GM18870 (cell line): Measurements from ENCODE around the gene CDK3.

Experiments
- ATAC-seq: cut with Tn5 transposase; IDR thresholded peaks from one replicate; pipeline ENCODE4 v1.9.1; 2021; ENCODE audit warnings: moderate library complexity; ENCODE audit not compliant: unreplicated experiment

CDK3 gene

DNA sequence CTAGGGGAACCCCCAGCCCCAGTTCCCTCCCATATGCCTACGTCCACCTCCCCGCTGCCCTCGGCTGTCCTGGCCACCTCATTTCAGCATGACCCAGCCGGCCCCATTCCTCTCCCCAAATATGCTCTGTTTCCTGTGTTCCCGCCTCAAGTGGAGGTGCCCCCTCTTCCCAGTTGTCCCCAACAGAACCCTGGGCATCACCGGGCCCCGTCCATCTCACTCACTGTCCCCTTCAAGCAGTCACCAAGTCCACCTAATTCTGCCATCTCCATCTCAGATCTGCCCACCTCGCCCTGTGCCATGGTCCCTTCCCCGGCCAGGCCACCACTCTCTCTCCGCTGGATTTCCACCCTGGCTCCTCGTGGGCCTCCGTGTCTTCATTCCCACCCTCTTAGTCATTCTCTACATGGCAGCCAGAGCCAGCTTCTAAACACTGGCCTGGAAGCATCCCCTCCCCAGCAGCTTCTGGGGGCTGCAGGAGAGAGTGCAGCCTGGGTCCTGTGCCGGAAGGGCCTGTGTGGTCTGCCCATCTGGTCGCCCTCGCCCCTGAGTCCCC, 12.8 kb downstream of the CDK3 start:
- ATAC-seq = no peak

DNA sequence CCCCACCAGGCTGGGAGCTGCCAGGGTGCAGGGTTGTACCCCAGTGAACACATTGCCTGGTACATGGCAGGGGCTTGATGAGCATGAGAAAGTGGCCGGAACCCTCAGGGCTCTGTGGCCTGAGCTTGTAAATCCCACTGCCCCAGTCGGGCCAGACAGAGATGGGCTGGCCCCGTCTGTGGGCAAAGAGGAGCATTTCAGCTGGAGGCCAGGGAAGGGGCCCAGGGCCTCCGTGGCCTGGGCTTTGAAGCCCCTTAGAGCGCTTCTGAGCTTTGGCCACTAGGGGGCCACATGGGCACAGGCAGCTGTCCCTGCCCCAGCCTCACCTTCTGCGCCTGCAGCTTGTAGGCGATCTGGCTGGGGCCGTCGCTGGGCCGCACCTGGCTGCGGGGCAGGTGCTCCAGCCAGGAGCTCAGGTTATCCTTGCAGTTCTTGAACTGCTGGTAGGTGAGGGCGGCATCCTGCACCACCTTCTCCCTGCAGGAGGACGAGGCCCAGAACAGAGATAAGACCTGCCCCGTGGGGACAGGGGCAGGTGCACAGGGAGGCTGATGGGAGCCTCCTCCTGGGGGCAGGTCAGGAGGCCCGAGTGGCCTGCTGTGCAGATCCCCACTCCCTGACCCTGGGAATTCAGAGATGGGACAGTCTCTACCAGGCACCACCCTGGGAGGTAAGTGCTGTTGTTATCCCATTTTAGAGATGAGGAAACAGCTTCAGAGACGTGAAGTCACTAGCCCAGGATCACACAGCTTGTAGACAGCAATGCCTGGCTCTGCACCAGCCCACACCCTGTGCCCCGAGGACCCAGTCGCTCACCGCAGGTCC, 13.7 kb downstream of the CDK3 start:
- ATAC-seq = no peak

DNA sequence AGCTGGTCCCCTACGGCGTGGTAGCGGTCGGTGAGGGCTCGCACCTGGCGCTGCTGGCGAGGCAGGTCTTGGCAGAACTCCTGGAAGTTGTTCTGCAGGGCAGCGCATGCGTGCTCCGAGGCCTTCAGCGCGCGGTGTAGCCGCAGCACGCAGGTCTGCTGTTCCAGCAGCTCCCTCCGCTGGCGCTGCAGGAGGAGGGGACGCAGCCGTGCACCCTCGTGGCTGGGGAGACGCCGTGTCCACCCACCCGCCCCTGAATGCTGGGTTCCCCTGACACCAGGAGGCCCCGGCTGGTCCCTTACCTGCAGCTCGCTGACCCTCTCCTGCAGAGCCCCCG, 14.2 kb downstream of the CDK3 start:
- no peak for ATAC-seq

DNA sequence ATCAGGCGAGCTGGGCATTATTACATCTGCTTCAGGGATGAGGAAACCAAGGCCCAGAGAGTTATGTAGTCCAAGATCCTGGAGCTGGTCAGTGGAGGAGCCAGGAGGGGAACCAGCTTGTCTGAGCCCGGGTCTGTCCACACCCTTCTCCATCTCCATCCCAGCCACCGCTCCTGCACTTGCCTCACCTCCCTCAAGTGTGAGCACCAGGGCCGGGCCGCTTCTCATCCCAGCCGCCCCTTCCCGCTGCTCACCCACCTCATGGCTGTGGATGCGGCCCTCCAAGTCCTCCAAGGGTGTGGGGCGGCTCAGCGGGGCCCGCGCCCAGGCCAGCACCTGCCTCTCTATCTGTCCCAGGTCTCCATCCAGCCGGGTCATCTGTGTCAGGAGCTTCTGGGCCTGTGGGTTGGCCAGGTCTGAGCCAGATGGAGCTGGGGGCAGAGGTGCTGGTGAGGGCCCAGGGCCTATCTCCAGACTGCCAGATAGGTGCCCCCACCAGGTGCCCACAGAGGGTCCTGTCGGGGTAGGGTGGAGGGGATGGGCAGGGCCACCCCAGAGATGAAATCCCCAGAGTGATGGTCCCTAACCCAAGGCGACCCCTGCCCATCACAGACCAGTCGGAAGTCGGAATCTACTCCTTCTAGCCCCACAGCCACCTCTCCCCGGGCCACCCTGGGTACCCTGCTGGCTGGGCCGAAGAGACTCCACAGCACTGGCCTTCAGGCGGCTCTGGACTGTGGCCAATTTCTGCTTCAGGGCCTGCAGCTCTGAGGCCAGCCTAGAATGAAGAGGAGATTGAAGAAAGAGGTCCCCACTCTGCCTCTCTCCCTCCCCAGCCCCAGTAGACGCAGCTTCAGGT, 17.1 kb downstream of the CDK3 start:
- ATAC-seq = no peak

DNA sequence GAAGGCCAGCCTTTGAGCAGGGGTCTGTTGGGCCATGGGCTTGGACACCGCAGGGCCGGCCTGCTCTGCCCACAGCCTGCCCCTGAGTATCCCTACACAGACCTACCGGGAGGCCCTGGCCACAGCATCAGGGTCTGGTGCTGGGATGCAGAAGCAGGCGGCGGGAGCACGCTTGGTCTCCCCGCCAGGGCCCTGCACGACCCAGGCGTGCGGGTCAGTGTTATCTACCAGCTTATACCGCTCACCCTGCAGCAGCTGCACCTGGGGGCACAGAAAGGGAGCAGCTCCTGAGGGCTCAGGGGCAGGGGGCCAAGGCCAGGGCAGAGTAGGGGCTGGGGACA, 17.7 kb downstream of the CDK3 start:
- no peak for ATAC-seq

DNA sequence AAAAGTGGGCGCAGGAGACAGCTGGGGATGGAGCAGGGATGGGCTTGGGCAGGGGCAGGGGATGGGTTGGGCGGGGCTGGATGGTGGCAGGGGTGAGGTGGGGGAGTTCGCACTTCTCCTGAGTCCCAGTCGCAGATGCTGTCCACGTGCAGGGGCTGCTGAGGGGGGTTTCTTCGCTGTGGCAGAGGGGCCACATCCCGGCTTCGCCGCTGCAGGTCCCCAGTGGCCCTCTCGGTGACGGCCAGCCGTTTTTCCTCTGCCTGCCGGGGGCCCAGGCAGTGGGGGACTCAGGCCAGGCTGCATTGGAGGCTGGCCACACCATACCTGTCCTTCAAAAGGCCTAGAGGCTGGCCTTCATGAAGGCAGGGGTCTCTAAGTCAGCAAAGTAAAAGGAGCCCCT, 18.1 kb downstream of the CDK3 start:
- ATAC-seq = no peak

DNA sequence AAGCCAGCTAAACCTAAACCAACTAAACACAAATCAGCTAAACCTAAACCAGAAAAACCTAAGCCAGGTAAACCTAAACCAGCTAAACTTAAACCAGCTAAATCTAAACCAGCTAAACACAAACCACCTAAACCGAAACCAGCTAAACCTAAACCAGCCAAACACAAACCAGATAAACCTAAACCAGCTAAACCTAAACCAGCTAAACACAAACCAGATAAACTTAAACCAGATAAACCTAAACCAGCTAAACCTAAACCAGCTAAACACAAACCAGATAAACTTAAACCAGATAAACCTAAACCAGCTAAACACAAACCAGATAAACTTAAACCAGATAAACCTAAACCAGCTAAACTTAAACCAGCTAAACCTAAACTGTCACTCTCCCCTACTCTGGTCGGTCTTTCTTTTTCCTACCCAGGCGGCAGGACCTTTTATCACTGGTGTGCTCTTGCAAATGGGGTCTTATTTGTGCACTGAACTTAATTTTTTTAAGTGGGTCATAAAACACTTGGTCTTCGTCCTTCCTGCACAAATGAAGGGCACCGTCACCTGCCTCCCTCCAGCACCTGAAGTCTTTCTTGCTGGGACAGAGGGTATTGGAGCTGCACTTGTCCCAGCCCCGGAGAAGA, 19.3 kb downstream of the CDK3 start:
- no peak for ATAC-seq

DNA sequence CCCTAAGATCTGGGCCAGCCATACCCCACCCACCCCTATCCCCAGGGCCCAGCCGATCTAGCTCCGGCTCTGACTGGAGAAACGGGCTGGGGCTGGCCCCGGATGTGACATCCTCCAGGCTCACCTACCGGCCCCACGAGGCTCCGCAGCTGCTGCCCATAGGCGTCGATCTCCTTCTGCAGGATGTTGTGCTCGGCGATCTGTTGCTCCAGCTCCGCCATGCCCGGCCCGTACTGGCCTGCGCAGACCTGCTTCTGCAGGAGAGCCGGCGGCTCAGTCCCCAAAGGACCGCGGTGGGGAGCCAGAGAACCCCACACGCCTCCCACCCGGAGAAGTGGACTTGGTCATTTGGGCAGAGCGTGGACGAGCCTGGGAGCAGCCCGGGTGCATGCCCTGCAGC, 21.6 kb downstream of the CDK3 start:
- no peak for ATAC-seq

DNA sequence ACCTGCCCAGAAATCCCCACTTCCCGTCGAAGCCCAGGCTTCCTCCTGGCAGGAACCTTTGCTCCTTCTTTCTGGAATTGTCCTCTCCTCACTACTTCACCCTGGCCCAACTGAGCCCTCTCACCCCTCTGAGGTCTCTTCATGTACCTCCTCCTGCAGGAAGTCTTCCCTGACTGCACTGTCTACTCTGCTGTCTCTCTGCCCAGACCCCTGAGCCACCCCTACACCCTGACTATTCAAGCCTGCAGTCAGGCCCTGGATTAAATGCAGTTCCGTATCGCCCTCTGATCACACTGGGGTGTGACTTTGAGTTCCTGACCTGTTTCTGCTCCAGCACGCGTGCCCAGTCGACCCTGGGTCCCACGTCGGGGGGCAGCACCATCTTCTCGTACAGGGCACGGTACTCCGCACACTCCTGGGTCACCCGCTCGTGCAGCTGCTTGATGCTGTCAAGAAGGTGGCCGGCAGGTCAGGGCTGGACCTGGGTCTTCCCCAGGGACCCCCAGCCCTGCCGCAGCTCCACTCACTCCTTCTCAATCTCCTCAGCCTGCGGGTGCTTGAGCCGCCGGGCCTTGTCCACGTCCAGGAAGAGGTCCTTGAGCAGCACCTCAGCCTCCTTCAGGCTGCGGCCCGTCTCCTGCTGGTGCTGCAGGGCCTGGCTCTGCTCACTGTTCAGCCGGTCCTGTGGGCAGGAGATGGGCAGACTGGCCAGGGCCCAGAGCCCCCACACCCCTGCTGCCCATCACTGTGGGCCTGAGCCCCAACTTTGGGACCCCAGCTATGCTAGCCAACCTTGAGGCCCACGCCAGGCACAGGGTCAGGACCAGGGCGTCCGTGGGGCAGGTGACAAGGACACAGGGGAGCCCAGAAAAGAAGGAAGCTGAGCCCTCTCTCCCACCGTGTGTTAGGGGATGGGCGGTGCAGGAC, 22.6 kb downstream of the CDK3 start:
- no peak for ATAC-seq

DNA sequence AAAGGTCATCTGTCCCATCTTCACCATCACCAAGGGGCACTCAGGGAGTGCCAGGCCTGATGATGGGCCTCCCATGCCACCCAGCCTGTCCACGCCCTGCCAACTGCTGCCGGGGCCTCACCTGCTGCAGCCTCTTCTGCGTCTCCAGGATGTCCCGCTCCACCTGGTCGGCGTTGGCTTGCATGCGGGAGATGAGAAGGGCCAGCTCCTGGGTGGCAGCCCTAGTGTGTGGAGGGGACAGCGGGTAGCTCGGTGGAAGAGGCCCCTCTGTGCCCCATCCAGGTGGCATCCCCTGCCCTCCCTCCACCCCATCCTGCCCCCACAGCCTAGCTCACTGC, 23.2 kb downstream of the CDK3 start:
- ATAC-seq = no peak

DNA sequence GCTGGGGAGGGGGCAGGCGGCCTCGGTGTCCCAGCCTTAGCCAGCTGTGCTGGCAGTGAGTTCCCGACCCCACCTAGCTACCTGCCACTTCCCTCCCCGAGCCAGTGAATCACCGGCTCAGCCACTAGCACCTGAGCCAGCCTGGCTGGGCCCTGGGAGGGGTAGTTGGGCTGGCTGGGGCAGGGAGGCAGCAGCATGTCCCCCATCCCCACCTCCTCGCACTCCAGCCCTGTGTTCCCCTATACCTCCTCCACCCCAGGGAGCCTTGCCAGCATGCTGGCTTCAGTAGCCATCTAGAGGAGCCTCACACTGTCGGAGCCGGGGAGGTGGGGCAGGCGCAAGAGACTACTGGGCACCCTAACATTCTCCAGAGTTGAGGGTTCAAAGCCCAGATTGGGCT, 23.7 kb downstream of the CDK3 start:
- no peak for ATAC-seq

DNA sequence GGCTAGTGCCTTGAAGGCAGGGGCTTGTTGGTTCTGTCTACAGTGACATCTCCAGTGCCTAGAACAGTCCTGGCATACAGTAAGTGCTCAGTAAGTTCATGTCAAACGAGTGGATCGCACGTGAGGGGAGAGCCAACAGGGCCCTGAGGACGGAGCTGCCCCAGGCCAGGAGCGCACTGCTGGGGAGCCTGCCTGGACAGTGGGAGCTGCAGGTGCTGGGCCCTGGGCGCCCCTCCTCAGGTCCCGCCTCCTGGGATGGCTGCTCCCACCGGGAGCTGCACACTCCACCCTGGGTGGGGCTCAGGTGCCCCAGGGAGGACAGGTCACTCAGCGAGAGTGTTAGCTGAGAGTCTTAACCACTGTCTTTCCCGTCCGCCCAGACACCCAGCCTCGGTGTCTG, 24.6 kb downstream of the CDK3 start:
- no peak for ATAC-seq

DNA sequence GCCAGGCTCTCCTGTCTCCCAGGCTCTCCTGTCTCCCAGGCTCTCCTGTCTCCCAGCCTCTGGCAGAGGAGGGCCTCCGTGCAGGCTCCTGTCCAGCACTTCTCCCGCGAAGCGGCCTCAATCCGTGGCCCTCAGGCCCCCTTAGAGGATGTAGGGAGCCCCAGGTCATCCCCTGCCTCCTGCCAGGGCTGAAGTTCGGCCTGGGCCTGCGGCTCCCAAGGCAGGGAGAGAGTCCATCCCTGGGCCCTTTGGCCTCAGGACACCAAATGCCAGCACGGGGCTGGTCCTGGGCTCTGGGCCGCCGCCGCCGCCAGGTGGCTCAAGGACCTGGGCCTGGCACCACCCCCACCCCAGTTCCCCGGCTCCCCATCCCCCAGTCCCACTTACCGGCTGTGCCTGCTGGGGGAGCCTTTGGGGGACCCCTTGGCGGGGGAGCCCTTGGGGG, 26.1 kb downstream of the CDK3 start:
- no peak for ATAC-seq

DNA sequence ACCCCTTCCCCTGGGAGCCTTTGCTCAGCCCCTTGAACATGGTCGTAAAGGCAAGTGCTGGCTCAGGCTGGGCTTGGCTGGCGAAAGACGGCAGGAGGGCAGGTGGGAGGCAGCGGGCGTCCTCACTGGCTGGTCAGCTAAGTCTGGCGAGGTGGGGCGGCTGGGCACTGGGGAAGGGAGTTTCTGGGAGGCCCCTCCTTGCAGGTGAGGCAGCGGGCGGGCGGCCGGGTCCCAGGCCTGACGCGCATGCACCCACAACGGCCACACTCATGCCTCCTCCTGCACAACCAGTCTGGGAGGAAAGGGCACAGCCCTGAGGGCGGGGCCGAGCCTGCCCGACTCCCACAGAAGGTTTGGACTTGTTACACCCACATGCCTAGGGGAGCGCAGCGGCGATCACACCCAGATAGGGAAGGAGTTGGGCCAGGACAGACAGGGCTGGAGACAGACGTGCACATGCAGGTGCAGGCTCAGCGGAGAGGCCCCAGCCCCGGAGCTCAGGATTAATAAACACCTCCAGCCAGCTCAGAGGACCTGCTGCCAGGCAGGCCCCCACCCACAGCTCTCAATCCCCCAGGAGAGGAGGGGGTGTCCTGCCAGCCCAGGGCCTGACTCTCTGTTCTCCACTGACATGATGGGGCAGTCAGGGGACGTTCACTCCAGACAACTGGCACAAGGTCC, 26.6 kb downstream of the CDK3 start, which contains the start of gene EVPL:
Gene EVPL (minus strand): TSS at position 148 of the 681 bp plus-strand sequence. CDS start 108 bp downstream, at position 40.
- ATAC-seq = no peak

DNA sequence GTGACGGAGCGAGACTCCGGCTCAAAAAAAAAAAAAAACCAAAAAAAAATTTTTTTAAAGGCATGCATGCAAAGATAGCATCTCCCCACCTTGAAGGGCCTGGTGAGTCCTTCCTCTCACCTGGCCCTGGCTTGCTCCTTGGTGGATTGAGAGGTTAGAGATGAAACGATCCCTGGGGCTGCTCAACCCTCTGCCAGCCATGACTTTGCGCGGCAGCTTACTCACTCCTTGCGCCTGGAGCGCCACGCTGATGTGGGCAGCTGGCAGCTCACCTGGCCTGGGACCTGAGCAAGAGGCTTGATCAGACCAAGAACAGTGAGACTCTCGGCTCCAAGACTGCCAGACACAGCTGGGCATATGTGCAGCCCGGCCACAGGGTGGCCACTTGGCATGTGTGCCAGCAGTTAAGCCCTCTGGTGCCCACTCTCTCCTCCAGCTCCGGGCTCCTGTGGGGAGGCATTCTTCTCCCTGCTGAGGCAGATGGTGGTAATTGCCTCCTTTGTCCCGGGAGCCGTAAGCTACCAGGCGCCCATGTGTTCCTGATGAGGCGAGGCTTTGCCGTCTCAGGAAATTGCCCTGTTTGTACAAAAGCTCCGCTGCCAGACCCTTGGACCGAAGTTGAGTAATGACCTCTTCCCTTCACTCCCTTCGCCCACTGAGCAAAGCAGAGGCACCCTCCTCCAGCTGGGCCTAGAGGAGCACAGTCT, 31.6 kb downstream of the CDK3 start:
- ATAC-seq = no peak

DNA sequence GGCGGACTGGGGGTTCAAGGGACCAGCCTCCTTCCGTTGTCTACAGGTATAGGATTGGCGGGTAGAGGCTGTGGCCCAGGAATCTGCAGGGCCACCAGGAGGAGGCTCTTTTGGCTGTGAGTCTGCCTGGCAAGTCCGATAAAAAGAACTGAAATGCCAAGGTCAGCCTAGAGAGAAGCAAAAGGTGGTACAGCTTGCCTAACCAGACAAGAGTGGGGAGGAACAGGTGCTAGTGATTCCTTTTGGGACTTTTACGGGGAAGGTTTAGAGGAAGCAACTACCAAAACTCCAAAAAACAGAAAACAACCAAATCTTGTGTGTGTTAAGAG, 32.1 kb downstream of the CDK3 start:
- no peak for ATAC-seq

DNA sequence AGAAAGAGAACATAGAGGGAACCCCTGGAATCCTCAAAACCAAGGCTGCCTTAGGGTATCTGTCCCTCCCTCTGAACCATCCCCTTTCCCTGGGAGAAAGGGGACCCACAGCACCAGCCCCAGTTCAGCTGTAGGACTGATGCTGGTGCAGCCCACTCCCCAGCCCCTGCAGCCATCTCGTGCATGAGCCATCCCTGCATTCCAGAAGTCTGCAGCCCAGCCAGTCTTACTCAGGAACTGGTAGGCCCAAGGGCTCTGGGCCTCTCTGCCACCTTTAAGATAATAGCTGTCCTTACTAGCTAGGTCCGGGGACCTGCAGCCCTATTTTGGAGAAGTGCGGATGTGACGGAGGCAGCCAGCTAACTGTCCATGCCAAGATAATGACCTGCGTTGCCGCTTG, 32.5 kb downstream of the CDK3 start:
- no peak for ATAC-seq

DNA sequence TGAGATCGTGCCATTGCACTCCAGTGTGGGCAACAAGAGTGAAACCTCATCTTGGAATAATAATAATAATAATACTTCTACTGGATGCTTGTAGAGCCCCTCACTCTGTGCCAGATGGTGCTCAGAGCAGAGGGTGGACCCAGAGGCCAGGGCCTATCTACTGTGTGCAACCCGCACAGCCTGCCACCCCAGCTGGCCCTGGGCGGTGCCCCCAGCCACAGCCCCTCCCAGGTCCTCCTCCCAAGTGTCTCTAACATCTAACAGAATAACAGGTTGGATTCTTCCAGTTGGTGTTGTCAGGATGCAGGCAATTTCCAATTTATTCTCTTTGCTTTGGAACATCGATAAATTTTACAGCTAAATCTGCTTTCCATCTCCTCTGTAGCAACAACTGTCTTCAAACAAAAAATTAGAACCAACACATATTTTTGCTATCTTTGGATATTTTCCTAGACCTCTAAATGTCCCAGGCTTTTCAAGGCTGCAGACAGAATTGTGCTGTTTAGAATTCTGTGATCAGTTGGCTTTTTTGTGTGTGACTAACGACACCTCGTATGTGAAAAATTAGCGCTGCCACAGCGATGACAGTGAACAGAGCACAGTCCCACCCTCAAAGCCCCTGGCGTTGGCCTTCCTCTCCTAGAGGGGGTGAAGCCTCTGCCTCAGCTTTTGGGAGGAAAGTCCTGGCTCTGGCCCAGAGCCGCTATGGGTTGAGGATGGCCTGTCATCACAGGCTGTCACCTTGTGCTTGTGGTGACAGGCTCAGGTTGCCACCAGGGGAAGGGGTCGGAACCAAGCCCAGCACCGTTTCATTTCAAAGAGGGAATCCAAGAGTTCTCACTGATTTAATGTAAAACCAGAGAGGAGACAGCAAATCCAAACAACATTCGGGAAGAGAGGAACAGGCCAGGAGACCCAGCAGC, 34.0 kb downstream of the CDK3 start:
- no peak for ATAC-seq
